Fibroblast of lung (primary cell): ENCODE measurements around the gene IVD. TPM values are rescaled to one million over a fixed set of nuclear protein-coding genes. Genes with fewer than 3 reads are reported as not detected.

Experiments
- DNase-seq, 2 donors: peaks; one replicate each; pipeline versions ENCODE4 v3.0.0 to v3.0.0-alpha.2; 2010; ENCODE audit warnings: low read depth in 2 of 2
- H2AFZ ChIP-seq: 2 replicates; pipeline ENCODE4 v1.5.1; 2012; ENCODE audit warnings: low read length, control low read depth, inconsistent platforms
- H3K27ac ChIP-seq: 2 replicates; pipeline ENCODE4 v1.5.1; 2011; ENCODE audit warnings: low read length, control low read depth; ENCODE audit not compliant: insufficient read depth
- H3K27me3 ChIP-seq: 2 replicates; pipeline ENCODE4 v1.5.1; 2011; ENCODE audit warnings: mild to moderate bottlenecking, low read length; ENCODE audit not compliant: control insufficient read depth, insufficient read depth
- H3K36me3 ChIP-seq: 2 replicates; pipeline ENCODE4 v1.5.1; 2011; ENCODE audit warnings: low read length; ENCODE audit not compliant: control insufficient read depth, insufficient read depth
- H3K4me1 ChIP-seq: 2 replicates; pipeline ENCODE4 v1.5.1; 2011; ENCODE audit warnings: low read length; ENCODE audit not compliant: control insufficient read depth, insufficient read depth; ENCODE audit errors: extremely low read depth
- H3K4me2 ChIP-seq: 2 replicates; pipeline ENCODE4 v1.5.1; 2011; ENCODE audit warnings: low read length, control low read depth; ENCODE audit not compliant: insufficient read depth; ENCODE audit errors: extremely low read depth
- H3K4me3 ChIP-seq, 4 experiments: fragments of 200-600 bp in 1 of 4; sonication (generic) in 1 of 4; replicated peaks in 1 of 4; 2 replicates each; pipeline ENCODE4 v1.5.1; 2011 to 2016; ENCODE audit warnings: low read length in 4 of 4, low read depth in 3 of 4, mild to moderate bottlenecking in 3 of 4, control low read depth in 2 of 4, inconsistent platforms in 1 of 4, mixed read lengths in 1 of 4; ENCODE audit not compliant: insufficient read depth in 1 of 4; ENCODE audit errors: control extremely low read depth in 1 of 4
- H3K79me2 ChIP-seq: 2 replicates; pipeline ENCODE4 v1.5.1; 2012; ENCODE audit warnings: mild to moderate bottlenecking, low read length, inconsistent platforms; ENCODE audit not compliant: control insufficient read depth, insufficient read depth
- H3K9ac ChIP-seq: 2 replicates; pipeline ENCODE4 v1.5.1; 2011; ENCODE audit warnings: mild to moderate bottlenecking, low read length, control low read depth; ENCODE audit not compliant: insufficient read depth
- H3K9me3 ChIP-seq: 2 replicates; pipeline ENCODE4 v1.5.1; 2012; ENCODE audit warnings: low read depth, low read length; ENCODE audit not compliant: control insufficient read depth, insufficient read depth
- H4K20me1 ChIP-seq: 2 replicates; pipeline ENCODE4 v1.5.1; 2011; ENCODE audit warnings: low read length; ENCODE audit not compliant: control insufficient read depth, insufficient read depth; ENCODE audit errors: extremely low read depth
- EZH2 ChIP-seq: IDR thresholded peaks from 2 replicates; pipeline ENCODE4 v1.5.1; 2012; ENCODE audit warnings: low read length, control low read depth, mild to moderate bottlenecking; ENCODE audit errors: missing control alignments
- polyA plus RNA-seq, 2 donors: library from polyadenylated mRNA; depleted of rRNA in 1 of 2; stranded (reverse) in 1 of 2; unstranded in 1 of 2; fragments of >200 nt; gene quantifications; 2 replicates each; pipeline ENCODE4 v1.2.1, GENCODE V29; 2011 to 2012; ENCODE audit warnings: missing spikeins in 1 of 2
- total RNA-seq: library from RNA; depleted of rRNA; stranded (reverse); fragments of >200 nt; gene quantifications from 2 replicates; pipeline ENCODE4 v1.2.1, GENCODE V29; 2014
- TF ChIP-seq, protein P1 (sequence below), 2 donors: IDR thresholded peaks in 1 of 2; conservative IDR thresholded peaks in 1 of 2; 1 replicate in 1 of 2; 2 replicates in 1 of 2; pipeline ENCODE4 v1.5.1; 2011 to 2012; ENCODE audit warnings: low read length in 2 of 2, control low read depth in 1 of 2, inconsistent platforms in 1 of 2, low read depth in 1 of 2, mild to moderate bottlenecking in 1 of 2

Gene IVD
- total and polyA plus RNA-seq, 2 donors (not counting 1 experiment from before 2014, with no cell fraction given) = 37.9 to 61.8 TPM

DNA sequence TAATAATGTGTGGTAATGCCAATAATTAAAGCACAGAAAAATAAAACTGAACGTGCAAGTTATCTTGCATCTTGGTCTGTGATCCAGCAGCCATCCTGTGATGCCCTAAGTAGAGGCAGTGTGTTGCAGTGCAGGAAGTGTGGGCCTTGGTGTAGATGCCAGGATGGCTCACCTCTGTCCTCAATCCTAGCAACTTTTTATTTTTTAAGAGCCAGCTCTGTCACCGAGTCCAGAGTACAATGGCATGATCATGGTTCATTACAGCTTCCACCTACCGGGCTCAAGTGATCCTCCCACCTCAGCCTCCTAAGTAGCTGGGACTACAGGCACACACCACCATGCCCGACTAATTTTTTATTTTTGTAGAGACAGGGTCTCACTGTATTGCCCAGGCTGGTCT lies 42.8 kb downstream of the IVD start:
- Histone ChIP-seq H3K9me3 (no peaks in the 10 kb centered on the region), H2AFZ (no peak overlapping the region), H3K27me3 (no peaks in the 10 kb centered on the region), H3K36me3 (no peaks in the 10 kb centered on the region), H3K27ac (no peak overlapping the region), H3K9ac (no peak overlapping the region), H4K20me1 (no peaks in the 10 kb centered on the region), H3K4me2 (no peak overlapping the region), H3K79me2 (peaks cover 4% of the 10 kb centered on the region), H3K4me1 (peaks cover 8% of the 10 kb centered on the region), H3K4me3 (no peak overlapping the region)
- DNase-seq = no peak
- no peak for TF ChIP-seq EZH2
- TF ChIP-seq, protein P1, sequence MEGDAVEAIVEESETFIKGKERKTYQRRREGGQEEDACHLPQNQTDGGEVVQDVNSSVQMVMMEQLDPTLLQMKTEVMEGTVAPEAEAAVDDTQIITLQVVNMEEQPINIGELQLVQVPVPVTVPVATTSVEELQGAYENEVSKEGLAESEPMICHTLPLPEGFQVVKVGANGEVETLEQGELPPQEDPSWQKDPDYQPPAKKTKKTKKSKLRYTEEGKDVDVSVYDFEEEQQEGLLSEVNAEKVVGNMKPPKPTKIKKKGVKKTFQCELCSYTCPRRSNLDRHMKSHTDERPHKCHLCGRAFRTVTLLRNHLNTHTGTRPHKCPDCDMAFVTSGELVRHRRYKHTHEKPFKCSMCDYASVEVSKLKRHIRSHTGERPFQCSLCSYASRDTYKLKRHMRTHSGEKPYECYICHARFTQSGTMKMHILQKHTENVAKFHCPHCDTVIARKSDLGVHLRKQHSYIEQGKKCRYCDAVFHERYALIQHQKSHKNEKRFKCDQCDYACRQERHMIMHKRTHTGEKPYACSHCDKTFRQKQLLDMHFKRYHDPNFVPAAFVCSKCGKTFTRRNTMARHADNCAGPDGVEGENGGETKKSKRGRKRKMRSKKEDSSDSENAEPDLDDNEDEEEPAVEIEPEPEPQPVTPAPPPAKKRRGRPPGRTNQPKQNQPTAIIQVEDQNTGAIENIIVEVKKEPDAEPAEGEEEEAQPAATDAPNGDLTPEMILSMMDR (conservative IDR thresholded peaks at IDR 0.05 in 1 of 2, IDR thresholded peaks at IDR 0.05 in 1 of 2; ENCODE audit: low read depth in 1 of 2, low read length in 2 of 2) = no peak

DNA sequence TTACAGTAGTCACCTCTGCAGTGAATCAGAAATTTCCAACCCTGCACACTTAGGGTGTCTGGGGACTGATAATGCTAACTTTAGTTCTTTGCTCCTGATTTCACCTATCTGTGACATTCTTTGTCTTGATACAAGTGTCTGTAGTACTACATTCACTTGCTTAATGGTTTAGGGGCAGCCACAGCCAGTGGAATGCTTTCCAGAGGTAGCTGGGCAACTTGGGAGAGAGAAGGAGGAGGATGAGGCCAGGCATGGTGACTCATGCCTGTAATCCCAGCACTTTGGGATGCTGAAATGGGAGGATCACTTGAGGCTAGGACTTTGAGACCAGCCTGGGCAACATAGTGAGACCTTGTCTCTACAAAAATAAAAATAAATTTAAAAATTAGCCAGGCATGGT lies 43.7 kb downstream of the IVD start:
- TF ChIP-seq, protein P1 (conservative IDR thresholded peaks at IDR 0.05 in 1 of 2, IDR thresholded peaks at IDR 0.05 in 1 of 2; ENCODE audit: low read depth in 1 of 2, low read length in 2 of 2) = no peak
- no peak for TF ChIP-seq EZH2
- no peak overlapping the region for H3K4me3 ChIP-seq
- H3K27ac ChIP-seq = no peak overlapping the region
- H3K9ac ChIP-seq = no peak overlapping the region
- H3K4me1 ChIP-seq = peaks cover 8% of the 10 kb centered on the region
- H3K27me3 ChIP-seq = no peaks in the 10 kb centered on the region
- peaks cover 4% of the 10 kb centered on the region for H3K79me2 ChIP-seq
- no peaks in the 10 kb centered on the region for H4K20me1 ChIP-seq
- H3K9me3 ChIP-seq = no peaks in the 10 kb centered on the region
- no peak overlapping the region for H2AFZ ChIP-seq
- DNase-seq = peak in 1 of 2 donors; percentile 43
- H3K36me3 ChIP-seq = no peaks in the 10 kb centered on the region
- H3K4me2 ChIP-seq = no peak overlapping the region

DNA sequence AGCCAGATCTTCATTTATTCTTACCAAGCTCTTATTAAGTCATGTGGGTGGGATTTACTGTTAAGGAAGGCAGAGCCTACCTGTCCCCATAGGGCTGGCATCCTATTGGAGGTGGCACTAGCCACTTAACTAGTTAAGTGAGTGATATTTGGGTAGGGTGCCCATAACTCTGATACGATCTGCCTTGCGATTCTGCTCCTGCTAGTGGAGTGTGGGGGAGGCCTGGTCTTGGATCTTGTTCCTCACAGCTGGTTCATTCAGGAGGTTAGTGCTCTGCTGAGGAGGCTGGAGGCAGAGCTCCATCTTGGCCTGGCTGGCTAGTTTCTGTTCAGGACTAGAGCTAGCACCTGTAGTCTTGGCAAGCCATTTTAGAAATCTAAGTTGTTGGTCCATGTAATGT lies 44.5 kb downstream of the IVD start:
- H3K27ac ChIP-seq = no peak overlapping the region
- H3K4me2 ChIP-seq = no peak overlapping the region
- no peaks in the 10 kb centered on the region for H3K27me3 ChIP-seq
- H3K9ac ChIP-seq = no peak overlapping the region
- peaks cover 4% of the 10 kb centered on the region for H3K79me2 ChIP-seq
- no peak overlapping the region for H3K4me3 ChIP-seq
- no peak overlapping the region for H2AFZ ChIP-seq
- no peak for DNase-seq
- no peaks in the 10 kb centered on the region for H3K9me3 ChIP-seq
- H3K36me3 ChIP-seq = no peaks in the 10 kb centered on the region
- H4K20me1 ChIP-seq = no peaks in the 10 kb centered on the region
- no peak for TF ChIP-seq EZH2
- TF ChIP-seq, protein P1 (conservative IDR thresholded peaks at IDR 0.05 in 1 of 2, IDR thresholded peaks at IDR 0.05 in 1 of 2; ENCODE audit: low read depth in 1 of 2, low read length in 2 of 2) = no peak
- peaks cover 13% of the 10 kb centered on the region for H3K4me1 ChIP-seq
